Measurements from ENCODE around the gene OR52K2. TPM values are rescaled to one million over a fixed set of nuclear protein-coding genes. Genes with fewer than 3 reads are reported as not detected.

OR52K2 gene
- total and polyA plus RNA-seq, 2 experiments from 2014 or later = not detected

- Histone ChIP-seq H3K9me2 (ENCODE audit: insufficient read depth) (0 out of 2 replicates have a peak, but pooled peaks cover 6% of the 10 kb centered on the region), H3K27me3 (ENCODE audit: insufficient read depth) (no peaks in the 10 kb centered on the region), H3K4me3 (no peak overlapping the region), H4K20me1 (replicated peaks; ENCODE audit: insufficient read depth) (no peaks in the 10 kb centered on the region), H3K36me3 (ENCODE audit: insufficient read depth) (no peaks in the 10 kb centered on the region), H3K79me2 (replicated peaks; ENCODE audit: insufficient read depth) (no peaks in the 10 kb centered on the region), H3F3A (replicated peaks; ENCODE audit: low read depth) (no peaks in the 10 kb centered on the region), H2AFZ (no peak overlapping the region), H3K4me2 (no peak overlapping the region), H3K4me1 (ENCODE audit: insufficient read depth) (peaks cover 10% of the 10 kb centered on the region; the same call in 1 of the 2 replicates), H3K27ac (ENCODE audit: low read depth) (no peak overlapping the region)
- DNase-seq (ENCODE audit: low spot score) (no peak), ATAC-seq (no peak)
- no peak for TF ChIP-seq ETS1 (IDR thresholded peaks at IDR 0.05)
- TF ChIP-seq EZH2 (IDR thresholded peaks at IDR 0.05; ENCODE audit: low read depth, unreplicated experiment) = no peak
- no peak for TF ChIP-seq ZNF114 (CRISPR knock-in tag; IDR thresholded peaks at IDR 0.05)
- no peak for TF ChIP-seq REST (IDR thresholded peaks at IDR 0.05; ENCODE audit: unreplicated experiment)
- no peak for TF ChIP-seq JUNB (IDR thresholded peaks at IDR 0.05; ENCODE audit: unreplicated experiment)
- TF ChIP-seq STAT1 (IDR thresholded peaks at IDR 0.05; ENCODE audit: unreplicated experiment) = no peak
- TF ChIP-seq NANOG (IDR thresholded peaks at IDR 0.05; ENCODE audit: borderline replicate concordance) = no peak
- TF ChIP-seq POLR2AphosphoS5 (IDR thresholded peaks at IDR 0.05; ENCODE audit: low read depth) = no peak
- no peak for TF ChIP-seq CREB1 (CRISPR knock-in tag; IDR thresholded peaks at IDR 0.05; ENCODE audit: low read depth)
- no peak overlapping the region for H3K27ac Mint-ChIP-seq
- H3K36me3 Mint-ChIP-seq (ENCODE audit: low read depth) = no peaks in the 10 kb centered on the region
- no peaks in the 10 kb centered on the region; the same call in 2 of the 3 replicates for H3K9me3 Mint-ChIP-seq
- peaks cover 6% of the 10 kb centered on the region; the same call in 2 of the 3 replicates for H3K4me1 Mint-ChIP-seq
- H3K27me3 Mint-ChIP-seq (ENCODE audit: insufficient read depth, low read depth, poor library complexity) = no peaks in the 10 kb centered on the region
- H3K4me3 Mint-ChIP-seq = no peak overlapping the region
Observed at GRCh38 chr11:4433856-4434255, 15.2 kb upstream of the OR52K2 start.

- H3K36me3 Mint-ChIP-seq (ENCODE audit: low read depth) = no peaks in the 10 kb centered on the region
- Histone ChIP-seq H4K20me1 (replicated peaks; ENCODE audit: insufficient read depth) (no peaks in the 10 kb centered on the region), H2AFZ (no peak overlapping the region), H3F3A (replicated peaks; ENCODE audit: low read depth) (no peaks in the 10 kb centered on the region), H3K4me1 (ENCODE audit: insufficient read depth) (peaks cover 10% of the 10 kb centered on the region; the same call in 1 of the 2 replicates), H3K4me3 (no peak overlapping the region), H3K9me2 (ENCODE audit: insufficient read depth) (0 out of 2 replicates have a peak, but pooled peaks cover 9% of the 10 kb centered on the region), H3K36me3 (ENCODE audit: insufficient read depth) (no peaks in the 10 kb centered on the region), H3K27me3 (ENCODE audit: insufficient read depth) (no peaks in the 10 kb centered on the region), H3K79me2 (replicated peaks; ENCODE audit: insufficient read depth) (no peaks in the 10 kb centered on the region), H3K27ac (ENCODE audit: low read depth) (no peak overlapping the region), H3K4me2 (no peak overlapping the region)
- ATAC-seq (no peak), DNase-seq (ENCODE audit: low spot score) (no peak)
- H3K27ac Mint-ChIP-seq = no peak overlapping the region
- peaks cover 6% of the 10 kb centered on the region; the same call in 2 of the 3 replicates for H3K4me1 Mint-ChIP-seq
- peaks cover 3% of the 10 kb centered on the region; the same call in 1 of the 3 replicates for H3K9me3 Mint-ChIP-seq
- H3K4me3 Mint-ChIP-seq = no peak overlapping the region
- peaks cover 2% of the 10 kb centered on the region for H3K27me3 Mint-ChIP-seq (ENCODE audit: insufficient read depth, low read depth, poor library complexity)
- TF ChIP-seq REST (IDR thresholded peaks at IDR 0.05; ENCODE audit: unreplicated experiment) = no peak
- TF ChIP-seq POLR2AphosphoS5 (IDR thresholded peaks at IDR 0.05; ENCODE audit: low read depth) = no peak
- TF ChIP-seq CREB1 (CRISPR knock-in tag; IDR thresholded peaks at IDR 0.05; ENCODE audit: low read depth) = no peak
- TF ChIP-seq ZNF114 (CRISPR knock-in tag; IDR thresholded peaks at IDR 0.05) = no peak
- no peak for TF ChIP-seq JUNB (IDR thresholded peaks at IDR 0.05; ENCODE audit: unreplicated experiment)
- TF ChIP-seq, protein P1, sequence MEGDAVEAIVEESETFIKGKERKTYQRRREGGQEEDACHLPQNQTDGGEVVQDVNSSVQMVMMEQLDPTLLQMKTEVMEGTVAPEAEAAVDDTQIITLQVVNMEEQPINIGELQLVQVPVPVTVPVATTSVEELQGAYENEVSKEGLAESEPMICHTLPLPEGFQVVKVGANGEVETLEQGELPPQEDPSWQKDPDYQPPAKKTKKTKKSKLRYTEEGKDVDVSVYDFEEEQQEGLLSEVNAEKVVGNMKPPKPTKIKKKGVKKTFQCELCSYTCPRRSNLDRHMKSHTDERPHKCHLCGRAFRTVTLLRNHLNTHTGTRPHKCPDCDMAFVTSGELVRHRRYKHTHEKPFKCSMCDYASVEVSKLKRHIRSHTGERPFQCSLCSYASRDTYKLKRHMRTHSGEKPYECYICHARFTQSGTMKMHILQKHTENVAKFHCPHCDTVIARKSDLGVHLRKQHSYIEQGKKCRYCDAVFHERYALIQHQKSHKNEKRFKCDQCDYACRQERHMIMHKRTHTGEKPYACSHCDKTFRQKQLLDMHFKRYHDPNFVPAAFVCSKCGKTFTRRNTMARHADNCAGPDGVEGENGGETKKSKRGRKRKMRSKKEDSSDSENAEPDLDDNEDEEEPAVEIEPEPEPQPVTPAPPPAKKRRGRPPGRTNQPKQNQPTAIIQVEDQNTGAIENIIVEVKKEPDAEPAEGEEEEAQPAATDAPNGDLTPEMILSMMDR (conservative IDR thresholded peaks at IDR 0.05; ENCODE audit: low read depth in 2 of 2) = no peak
- no peak for TF ChIP-seq NANOG (IDR thresholded peaks at IDR 0.05; ENCODE audit: borderline replicate concordance)
- no peak for TF ChIP-seq ZNF331 (CRISPR knock-in tag; IDR thresholded peaks at IDR 0.05; ENCODE audit: low read depth)
- TF ChIP-seq EZH2 (IDR thresholded peaks at IDR 0.05; ENCODE audit: low read depth, unreplicated experiment) = no peak
- no peak for TF ChIP-seq STAT1 (IDR thresholded peaks at IDR 0.05; ENCODE audit: unreplicated experiment)
- TF ChIP-seq EZH2phosphoT487 (IDR thresholded peaks at IDR 0.05; ENCODE audit: unreplicated experiment) = no peak
- TF ChIP-seq ETS1 (IDR thresholded peaks at IDR 0.05) = no peak
Observed at GRCh38 chr11:4436411-4436810, 12.7 kb upstream of the OR52K2 start.

Measured in GM23338 (cell line).